Spleen (tissue), 7 donors: ENCODE data around the gene KLHL22.

Experiments
- CTCF ChIP-seq, 11 experiments: fragments of 200-600 bp in 7 of 11; fragments of 450-650 bp in 4 of 11; sonication (generic) in 4 of 11; IDR thresholded peaks in 8 of 11; conservative IDR thresholded peaks in 3 of 11; 1 replicate in 7 of 11; 2 replicates in 4 of 11; pipeline versions ENCODE4 v1.4.0 to v1.8.0; 2016 to 2021; ENCODE audit warnings: antibody characterized with exemption in 11 of 11, inconsistent platforms in 4 of 11, mild to moderate bottlenecking in 1 of 11
- POLR2A ChIP-seq, 3 donors: fragments of 450-650 bp; IDR thresholded peaks; one replicate each; pipeline ENCODE4 v1.5.1; 2017; ENCODE audit warnings: antibody characterized with exemption in 3 of 3, mild to moderate bottlenecking in 1 of 3
- POLR2AphosphoS5 ChIP-seq, 3 donors: sonication (generic); formaldehyde crosslinking; IDR thresholded peaks; one replicate each; pipeline ENCODE4 v1.5.1; 2017; ENCODE audit warnings: antibody characterized with exemption in 3 of 3
- donor health status: DM: no; HTN: no; CAD: no; lungs with moderate emphysema.
- donor health status: DM: no; HTN: no; CAD: no.
- donor health status: DM: no; HTN: no; CAD: no.

GRCh38 chr22:20499769-20500168 lies 4.2 kb upstream of the KLHL22 start:
- TF ChIP-seq CTCF (IDR thresholded peaks at IDR 0.05 in 8 of 11, conservative IDR thresholded peaks at IDR 0.05 in 3 of 11), result no peak
- TF ChIP-seq POLR2A (IDR thresholded peaks at IDR 0.05), result no peak
- TF ChIP-seq POLR2AphosphoS5 (IDR thresholded peaks at IDR 0.05), result no peak
